ENCODE measurements around the gene TSPOAP1. TPM values are rescaled to one million over a fixed set of nuclear protein-coding genes. Genes with fewer than 3 reads are reported as not detected.

The TSPOAP1 gene
- total RNA-seq, 1 donor from 2014 or later = 0.05 TPM

GRCh38 chr17:58334256-58334655 is 5.7 kb upstream of the TSPOAP1 start:
- Mint-ChIP-seq H3K36me3 (ENCODE audit: unreplicated experiment) (no peaks in the 10 kb centered on the region), H3K4me3 (ENCODE audit: unreplicated experiment) (no peak overlapping the region), H3K9me3 (ENCODE audit: unreplicated experiment) (no peaks in the 10 kb centered on the region), H3K27me3 (ENCODE audit: unreplicated experiment) (no peaks in the 10 kb centered on the region), H3K4me1 (ENCODE audit: unreplicated experiment) (peaks cover 5% of the 10 kb centered on the region), H3K27ac (ENCODE audit: unreplicated experiment) (no peak overlapping the region)
- no peak for DNase-seq (ENCODE audit: extremely low spot score, unreplicated experiment)
- no peak for TF ChIP-seq CTCF (IDR thresholded peaks at IDR 0.05)

DNA sequence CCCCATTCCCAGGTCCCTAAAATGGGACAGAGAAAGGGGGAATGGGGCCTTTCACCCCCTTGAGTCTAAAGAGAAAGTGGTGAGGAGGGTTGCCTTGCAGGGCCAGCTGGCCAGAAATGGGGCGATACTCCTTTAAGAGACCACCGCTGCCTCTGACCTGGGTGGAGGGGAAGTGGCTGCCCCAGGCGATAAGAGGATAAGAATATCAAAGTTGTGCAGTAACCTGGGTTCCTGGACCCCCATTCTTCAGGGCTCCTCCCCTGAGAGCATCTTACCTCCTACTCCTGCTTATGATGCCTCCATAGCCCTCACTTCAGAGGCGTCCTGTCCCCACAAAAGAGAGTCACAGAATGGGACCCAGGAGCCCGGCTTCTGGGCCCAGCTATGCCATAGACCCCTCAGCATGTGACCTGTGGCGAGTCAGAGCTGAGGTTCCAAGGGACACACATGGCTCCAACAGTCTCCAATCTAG is 5.2 kb upstream of the TSPOAP1 start:
- TF ChIP-seq CTCF (IDR thresholded peaks at IDR 0.05) = no peak
- no peak for DNase-seq (ENCODE audit: extremely low spot score, unreplicated experiment)

GRCh38 chr17:58332778-58333735 is 4.5 kb upstream of the TSPOAP1 start:
- no peak overlapping the region for H3K4me3 Mint-ChIP-seq (ENCODE audit: unreplicated experiment)
- peaks cover 6% of the 10 kb centered on the region for H3K27me3 Mint-ChIP-seq (ENCODE audit: unreplicated experiment)
- H3K36me3 Mint-ChIP-seq (ENCODE audit: unreplicated experiment) = no peaks in the 10 kb centered on the region
- TF ChIP-seq CTCF (IDR thresholded peaks at IDR 0.05) = no peak
- no peaks in the 10 kb centered on the region for H3K4me1 Mint-ChIP-seq (ENCODE audit: unreplicated experiment)
- no peak for DNase-seq (ENCODE audit: extremely low spot score, unreplicated experiment)
- no peak overlapping the region for H3K27ac Mint-ChIP-seq (ENCODE audit: unreplicated experiment)
- H3K9me3 Mint-ChIP-seq (ENCODE audit: unreplicated experiment) = no peaks in the 10 kb centered on the region

More for the DNA sequence above, 5.2 kb upstream of the TSPOAP1 start:
- H3K27ac Mint-ChIP-seq (ENCODE audit: unreplicated experiment) = no peak overlapping the region
- H3K27me3 Mint-ChIP-seq (ENCODE audit: unreplicated experiment) = peaks cover 2% of the 10 kb centered on the region
- H3K9me3 Mint-ChIP-seq (ENCODE audit: unreplicated experiment) = no peaks in the 10 kb centered on the region
- H3K4me1 Mint-ChIP-seq (ENCODE audit: unreplicated experiment) = peaks cover 1% of the 10 kb centered on the region
- H3K4me3 Mint-ChIP-seq (ENCODE audit: unreplicated experiment) = no peak overlapping the region
- H3K36me3 Mint-ChIP-seq (ENCODE audit: unreplicated experiment) = no peaks in the 10 kb centered on the region

DNA sequence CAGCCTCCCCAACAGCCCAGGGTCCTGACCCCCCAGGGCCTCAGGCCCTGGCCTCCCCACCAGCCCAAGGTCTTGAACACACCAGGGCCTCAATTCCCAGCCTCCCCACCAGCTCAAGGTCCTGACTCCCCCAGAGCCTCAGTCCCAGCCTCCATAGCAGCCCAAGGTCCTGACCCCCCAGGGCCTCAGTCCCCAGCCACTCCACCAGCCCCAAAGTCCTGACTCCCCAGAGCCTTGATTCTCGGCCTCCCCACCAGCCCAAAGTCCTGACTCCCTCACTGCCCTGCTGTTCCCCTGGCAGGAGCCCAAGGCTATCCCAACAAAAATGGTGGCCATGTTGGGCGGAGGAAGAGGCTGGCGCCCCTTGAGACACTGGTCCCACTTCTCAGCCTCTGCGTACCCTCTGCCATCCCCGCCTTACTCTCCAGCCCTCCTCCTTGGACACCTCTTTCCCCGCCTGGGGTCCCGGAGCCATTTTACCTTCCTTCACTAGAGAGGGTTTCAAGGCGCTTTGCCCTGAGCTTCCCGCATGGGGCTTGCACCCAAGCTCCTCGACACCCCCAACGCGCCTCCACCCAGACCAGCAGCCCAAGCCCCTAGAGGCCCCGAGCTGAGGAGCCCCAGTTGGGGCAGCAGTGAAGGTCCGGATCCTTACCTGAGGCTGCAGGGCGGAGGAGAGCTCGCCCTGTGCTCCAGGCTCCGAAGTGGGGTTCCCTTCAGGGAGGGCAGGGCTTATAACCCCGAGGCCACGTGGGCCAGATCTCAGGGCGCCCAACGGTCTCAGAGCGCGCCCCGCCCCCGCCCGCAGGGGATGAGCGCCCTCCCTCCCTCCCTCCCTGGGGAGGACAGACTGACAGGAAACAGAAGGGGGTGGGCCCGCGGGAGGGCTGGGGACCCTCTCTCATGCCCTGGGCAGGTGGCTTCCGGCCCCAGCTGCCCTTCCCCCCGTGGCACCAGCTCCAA is 3.5 kb upstream of the TSPOAP1 start:
- peaks cover 8% of the 10 kb centered on the region for H3K27me3 Mint-ChIP-seq (ENCODE audit: unreplicated experiment)
- no peak overlapping the region for H3K27ac Mint-ChIP-seq (ENCODE audit: unreplicated experiment)
- H3K9me3 Mint-ChIP-seq (ENCODE audit: unreplicated experiment) = no peaks in the 10 kb centered on the region
- DNase-seq (ENCODE audit: extremely low spot score, unreplicated experiment) = no peak
- no peak for TF ChIP-seq CTCF (IDR thresholded peaks at IDR 0.05)
- H3K4me3 Mint-ChIP-seq (ENCODE audit: unreplicated experiment) = no peak overlapping the region
- H3K4me1 Mint-ChIP-seq (ENCODE audit: unreplicated experiment) = no peaks in the 10 kb centered on the region
- H3K36me3 Mint-ChIP-seq (ENCODE audit: unreplicated experiment) = no peaks in the 10 kb centered on the region
